Stimulated activated CD4-positive, alpha-beta T cell treated with anti-CD3 and anti-CD28 coated beads, TNF-alpha, amount 100 ng/mL, for 24 hours (primary cell): ENCODE data around the gene GNB1L.
"Not testable (repeated sequence)": the region's sequence is repeated elsewhere in the genome, so short reads cannot be mapped to it uniquely, and the experiment has no call there.

Experiments
- DNase-seq, 3 experiments: peaks; one replicate each; pipeline ENCODE4 v3.0.0-alpha.2; 2020; ENCODE audit warnings: low read depth in 3 of 3

Gene GNB1L

GRCh38 chr22:19843857-19844376 lies 10.8 kb downstream of the GNB1L start:
- no peak for DNase-seq

DNA sequence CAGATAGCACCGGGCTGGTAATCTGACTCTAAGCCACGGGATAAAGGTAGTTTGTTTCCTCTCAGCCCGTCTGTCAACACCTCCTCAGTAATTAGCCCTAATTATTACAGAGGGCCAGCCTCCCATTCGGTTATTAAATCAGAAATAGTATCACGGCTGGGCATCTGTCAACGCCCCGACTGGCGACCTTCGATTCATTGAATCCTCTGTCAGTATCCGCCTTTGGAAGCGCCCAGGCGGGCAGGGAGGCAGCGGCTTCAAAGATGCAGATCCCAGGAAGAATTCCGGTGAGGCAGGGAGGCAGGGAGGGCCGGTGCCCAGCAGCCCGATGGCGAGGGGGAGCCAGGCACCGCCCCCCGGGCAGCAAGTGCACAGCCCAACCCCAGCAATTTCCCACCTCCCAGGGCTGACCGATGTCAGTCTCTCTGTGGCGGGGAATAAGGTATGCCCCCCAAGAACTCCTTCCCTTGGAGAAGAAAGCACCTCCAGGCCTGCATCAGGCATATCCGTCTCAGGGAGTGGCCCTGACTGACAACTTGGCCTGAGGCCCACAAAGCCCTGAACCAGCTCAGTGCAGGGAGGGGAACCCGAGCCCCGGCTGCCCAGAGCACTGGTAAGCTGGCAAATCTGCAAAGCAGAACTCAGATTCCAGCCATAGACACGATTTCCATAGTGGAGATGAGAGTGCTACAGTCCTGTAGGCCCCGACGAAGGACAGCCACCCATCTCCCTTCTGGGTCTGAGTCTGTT lies 11.4 kb downstream of the GNB1L start:
- no peak for DNase-seq

GRCh38 chr22:19842393-19843106 lies 12.1 kb downstream of the GNB1L start:
- DNase-seq: no peak

DNA sequence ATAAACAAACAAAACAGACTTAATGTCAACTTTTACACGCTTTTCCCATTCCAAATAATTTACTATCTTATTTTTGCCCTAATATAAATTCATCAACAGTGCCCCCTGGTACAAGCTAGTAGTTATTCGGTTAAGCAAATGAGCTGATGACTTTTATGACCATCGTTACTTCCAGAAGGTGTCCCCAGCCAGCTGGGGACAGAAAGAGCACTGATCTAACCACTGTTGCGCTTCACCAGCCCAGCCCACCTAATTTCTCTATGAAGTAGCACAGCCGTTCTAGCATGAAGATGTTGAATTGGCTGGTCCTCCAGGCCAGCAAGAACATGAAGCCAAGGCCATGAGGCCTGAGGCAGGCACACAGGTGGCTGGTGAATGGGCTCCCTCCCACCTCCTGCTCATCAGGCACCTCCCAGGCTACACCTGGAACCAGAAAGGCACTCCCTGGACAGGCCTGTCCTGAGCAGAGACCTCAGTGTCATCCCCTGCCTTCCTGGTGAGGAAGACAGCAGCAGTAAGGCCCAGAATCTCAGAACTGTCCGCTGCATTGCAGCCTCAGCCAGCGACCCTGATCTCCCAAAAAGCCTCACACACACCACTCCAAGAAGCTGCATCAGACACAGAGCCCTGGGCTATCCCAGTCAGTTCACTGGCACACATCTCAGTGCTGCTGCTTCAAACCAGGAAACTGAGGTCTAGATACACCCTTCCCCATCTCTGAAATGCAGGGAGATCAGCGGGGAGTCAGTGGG lies 12.9 kb downstream of the GNB1L start:
- no peak for DNase-seq

DNA sequence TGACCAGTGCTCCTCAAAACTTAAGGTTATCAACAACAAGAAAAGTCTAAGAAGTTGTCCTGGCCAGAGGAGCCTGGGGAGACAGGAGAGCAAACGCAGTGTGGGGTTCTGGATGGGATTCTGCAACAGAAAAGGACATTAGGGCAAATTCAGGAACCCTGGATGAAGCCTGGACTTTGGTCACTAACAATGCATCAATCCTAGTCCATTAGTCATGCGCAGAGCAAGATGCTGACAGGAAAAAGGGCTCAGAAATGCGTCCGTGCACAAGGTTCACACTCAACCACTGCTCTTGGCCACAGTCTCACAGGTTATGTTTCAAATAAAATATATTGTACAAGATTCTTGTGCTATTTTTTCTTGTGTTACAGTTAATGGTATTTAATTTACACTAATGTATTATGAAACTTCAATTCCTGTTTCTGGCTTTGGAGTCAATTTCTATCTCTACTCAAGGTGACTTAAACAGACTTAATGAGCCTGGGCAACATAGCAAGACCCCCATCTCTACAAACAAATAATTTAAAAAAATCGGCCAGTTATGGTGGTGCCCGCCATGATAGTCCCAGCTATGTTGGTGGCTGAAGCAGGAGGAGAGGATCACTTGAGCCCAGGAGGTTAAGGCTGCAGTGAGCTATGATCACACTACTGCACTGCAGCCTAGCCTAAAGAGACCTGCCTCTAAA lies 13.6 kb downstream of the GNB1L start:
- no peak for DNase-seq

DNA sequence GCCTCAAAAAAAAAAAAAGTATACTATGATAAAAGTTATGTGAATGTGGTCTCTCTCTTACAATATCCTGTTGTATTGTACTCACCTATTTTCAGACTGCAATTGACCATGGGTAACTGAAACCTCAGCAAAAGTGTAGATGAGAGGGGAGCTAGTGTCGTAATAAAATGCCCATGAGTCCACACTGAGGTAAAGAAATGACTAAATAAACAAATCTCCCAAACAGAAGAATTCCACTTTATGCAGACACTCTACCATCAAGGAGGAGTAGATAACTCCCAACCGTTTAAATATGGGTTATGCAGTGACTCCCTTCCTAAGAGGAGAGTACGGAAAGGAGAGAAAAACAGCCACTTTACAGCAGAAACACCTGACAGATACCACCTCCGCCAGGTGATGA lies 14.6 kb downstream of the GNB1L start:
- DNase-seq: no peak

DNA sequence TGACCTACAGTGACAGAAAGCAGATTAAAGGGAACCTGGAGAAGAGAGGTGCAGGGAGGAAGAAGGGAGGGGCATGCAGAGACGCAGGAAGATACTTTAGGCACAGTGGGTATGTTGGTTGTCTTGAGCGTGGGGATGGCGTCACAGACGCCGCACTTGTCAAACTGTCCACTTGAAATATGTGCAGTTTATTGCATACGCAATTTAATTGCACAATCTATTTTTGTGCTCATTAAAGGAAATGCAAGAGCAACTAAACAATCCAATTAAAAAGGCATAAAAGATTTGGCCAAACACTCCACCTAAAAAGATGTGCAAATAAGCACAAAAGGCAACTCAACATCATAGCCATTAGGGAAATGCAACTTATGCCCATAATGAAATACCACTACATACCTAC lies 16.8 kb downstream of the GNB1L start:
- DNase-seq: no peak

- no peak for DNase-seq
These were observed 18.2 kb downstream of the GNB1L start for GRCh38 chr22:19836512-19836911.

GRCh38 chr22:19834599-19834998 lies 20.1 kb downstream of the GNB1L start:
- DNase-seq: no peak

DNA sequence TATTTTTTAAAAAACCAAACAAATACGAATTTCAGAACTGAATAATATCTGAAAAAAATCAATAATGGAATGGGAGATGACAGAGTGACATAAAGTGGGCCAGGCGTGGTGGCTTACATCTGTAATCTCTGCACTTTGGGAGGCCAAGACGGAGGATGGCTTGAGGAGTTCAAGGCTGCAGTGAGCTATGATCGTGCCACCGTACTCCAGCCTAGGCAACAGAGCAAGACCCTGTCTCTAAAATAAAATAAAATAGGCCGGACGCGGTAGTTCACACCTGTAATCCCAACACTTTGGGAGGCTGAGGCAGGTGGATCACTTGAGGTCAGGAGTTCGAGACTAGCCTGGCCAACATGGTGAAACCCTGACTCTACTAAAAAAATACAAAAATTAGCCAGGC lies 21.3 kb downstream of the GNB1L start:
- DNase-seq: not testable (repeated sequence)

DNA sequence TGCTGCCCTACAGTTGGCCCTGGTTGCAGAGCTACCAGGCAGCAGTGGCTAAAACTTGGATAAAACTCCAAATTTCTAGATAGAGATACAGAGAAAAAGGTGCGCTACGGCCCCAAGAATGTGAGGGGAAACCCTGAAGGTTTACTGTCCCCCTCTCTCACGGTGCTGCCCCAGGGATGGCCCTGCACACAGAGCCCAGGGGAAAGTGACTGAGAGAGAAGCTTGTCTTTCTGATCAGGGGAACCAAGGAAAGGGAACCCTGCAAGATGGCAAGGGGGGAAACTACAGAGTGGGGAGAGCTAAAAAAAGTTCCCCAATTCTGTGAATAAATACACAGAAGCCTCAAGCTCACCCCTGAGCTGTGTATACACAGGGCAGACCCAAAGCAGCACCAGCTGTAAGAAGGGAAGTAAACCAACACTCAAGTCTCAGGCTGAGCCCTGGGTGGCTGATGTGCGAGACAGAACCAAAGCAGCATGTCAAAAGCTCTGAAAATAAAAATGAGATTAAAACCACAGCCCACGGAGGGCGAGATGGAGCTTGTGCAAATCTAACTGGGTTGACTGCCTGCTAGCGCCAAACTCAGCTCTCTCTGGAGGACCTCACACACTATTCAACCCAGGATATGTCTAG lies 22.1 kb downstream of the GNB1L start:
- no peak for DNase-seq

- DNase-seq: not testable (repeated sequence)
These were observed 22.7 kb downstream of the GNB1L start for GRCh38 chr22:19831979-19832378.

DNA sequence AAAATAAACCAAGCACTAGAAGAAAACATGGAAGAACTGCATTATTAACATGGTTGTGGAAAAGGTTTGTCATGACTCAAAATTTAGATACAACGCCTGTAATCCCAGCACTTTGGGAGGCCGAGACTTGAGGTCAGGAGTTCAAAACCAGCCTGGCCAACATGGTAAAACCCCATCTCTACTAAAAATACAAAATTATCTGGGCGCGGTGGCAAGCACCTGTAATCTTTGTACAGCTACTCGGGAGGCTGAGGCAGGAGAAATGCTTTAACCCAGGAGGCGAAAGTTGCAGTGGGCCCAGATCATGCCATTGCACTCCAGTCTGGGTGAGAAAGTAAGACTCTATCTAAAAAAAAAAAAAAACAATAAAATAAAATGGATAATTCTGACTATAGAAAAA lies 23.7 kb downstream of the GNB1L start:
- DNase-seq: no peak

DNA sequence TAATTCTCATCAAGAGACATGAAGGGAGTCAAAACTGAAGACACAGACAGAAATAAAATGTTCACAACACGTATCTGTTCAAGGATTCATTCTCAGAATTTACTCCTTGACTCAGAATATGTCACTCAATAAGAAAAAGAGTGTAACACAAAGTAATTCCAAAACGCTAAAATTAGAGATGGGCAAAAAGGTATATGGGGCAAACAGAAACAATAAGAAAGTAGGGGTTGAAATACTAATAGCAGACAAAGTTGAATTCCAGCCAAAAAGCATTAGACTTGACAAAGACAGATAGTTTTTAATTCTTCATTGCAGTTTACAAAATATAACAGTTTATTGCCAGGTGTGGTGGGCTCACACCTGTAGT lies 26.7 kb downstream of the GNB1L start:
- no peak for DNase-seq

DNA sequence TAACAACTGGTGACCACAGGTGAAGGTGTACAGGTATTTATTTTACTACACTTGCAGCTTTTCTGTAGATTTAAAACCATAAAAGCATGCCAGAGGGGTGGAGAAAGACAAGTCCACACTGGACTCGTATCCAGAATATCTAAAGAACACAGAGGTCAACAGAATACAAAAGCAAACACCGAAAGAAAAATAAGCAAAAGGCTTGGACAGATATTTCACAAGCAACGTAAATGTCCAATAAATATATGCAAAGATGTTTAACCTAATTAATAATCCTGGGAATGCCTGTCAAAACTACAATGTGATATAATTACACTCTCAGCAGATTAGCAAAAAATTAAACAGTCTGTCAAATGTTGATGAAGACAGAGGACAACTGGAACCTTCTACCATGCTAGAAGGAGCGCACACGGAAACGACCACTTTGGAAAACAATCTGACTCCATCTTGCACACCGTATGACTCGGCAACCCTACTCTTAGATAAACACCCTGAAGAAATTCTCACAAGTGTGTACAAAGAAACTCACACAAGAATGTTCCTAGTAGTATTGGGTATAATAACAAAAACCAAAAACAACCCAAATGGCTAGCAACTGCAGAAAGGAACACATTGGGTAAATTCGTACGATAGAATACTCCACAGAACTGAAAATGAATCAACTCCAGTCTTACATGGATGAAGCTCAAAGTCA lies 27.2 kb downstream of the GNB1L start:
- no peak for DNase-seq

GRCh38 chr22:19826619-19826950 lies 28.1 kb downstream of the GNB1L start:
- DNase-seq: no peak

DNA sequence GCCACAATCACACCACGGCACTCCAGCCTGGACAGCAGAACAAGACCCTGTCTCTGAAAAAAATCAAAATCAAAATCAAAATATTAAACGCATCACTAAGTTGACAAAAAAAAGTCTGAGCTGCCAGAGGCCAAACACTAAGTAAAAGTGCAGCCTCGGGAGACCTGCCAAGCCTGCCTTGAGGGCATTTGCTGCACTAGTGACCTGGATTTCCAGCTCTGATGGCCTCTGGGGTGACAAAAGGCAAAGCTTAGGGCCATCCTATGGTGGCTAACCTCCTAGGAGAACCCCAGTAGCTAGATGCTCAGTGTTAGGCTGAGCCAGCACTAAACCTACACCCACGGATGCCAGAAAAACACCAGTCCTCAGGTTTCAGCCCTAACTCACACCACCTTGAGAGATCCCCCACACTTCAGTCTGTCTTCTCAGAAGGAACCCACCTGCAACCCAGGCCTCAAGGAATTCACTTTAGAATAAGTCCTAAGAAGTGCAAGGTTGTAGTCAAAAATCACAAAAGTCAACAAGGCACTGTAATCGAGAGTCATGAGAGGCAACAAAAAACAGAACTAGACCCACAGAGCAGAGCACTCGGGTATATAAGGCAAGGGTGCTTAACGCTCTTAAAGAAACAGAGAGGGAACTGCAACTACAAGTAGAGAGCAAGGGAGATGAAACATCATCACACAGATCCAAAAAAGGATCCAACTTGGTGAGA lies 28.6 kb downstream of the GNB1L start:
- no peak for DNase-seq

GRCh38 chr22:19824926-19825339 lies 29.7 kb downstream of the GNB1L start:
- DNase-seq: no peak

- no peak for DNase-seq
These were observed 30.3 kb downstream of the GNB1L start for GRCh38 chr22:19824212-19824925.

- DNase-seq: no peak
These were observed 30.8 kb downstream of the GNB1L start for GRCh38 chr22:19823902-19824211.
